Ramos (cell line): ENCODE data around the gene GOLGA6L2.
"Not testable (repeated sequence)": the region's sequence is repeated elsewhere in the genome, so short reads cannot be mapped to it uniquely, and the experiment has no call there.

Experiments
- in situ Hi-C: fragments of 300-500 bp; cut with MboI; formaldehyde crosslinking; loops from one replicate; pipeline ENCODE4 v1.14.3; 2022; ENCODE audit warnings: low sequenced_read_pairs; ENCODE audit not compliant: unreplicated experiment

GOLGA6L2 gene

DNA sequence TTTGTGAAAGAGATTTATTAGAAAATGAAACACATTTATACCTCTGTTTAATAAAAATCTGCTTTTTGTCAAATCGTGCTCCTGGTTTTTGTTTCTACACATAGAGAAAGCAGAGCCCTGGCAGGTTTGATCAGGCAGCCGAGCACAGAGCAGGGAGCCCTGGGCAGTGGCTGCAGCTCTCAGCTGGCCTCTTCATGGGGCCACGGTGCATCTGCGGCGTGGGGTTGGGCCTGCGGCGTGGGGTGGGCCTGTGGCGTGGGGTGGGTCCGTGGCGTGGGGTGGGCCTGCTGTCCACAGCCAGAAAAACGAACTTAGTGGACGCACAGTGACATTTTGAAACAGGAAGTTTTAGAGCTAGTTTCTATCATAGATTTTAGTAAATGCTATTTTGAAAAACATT, 10.6 kb downstream of the GOLGA6L2 start:
- in situ Hi-C loops: no loop called here

- in situ Hi-C loops: not testable (repeated sequence)
Measured at GRCh38 chr15:23434699-23435098, 12.3 kb downstream of the GOLGA6L2 start.

GRCh38 chr15:23425327-23425726, 21.7 kb downstream of the GOLGA6L2 start:
- in situ Hi-C loops: not testable (repeated sequence)

DNA sequence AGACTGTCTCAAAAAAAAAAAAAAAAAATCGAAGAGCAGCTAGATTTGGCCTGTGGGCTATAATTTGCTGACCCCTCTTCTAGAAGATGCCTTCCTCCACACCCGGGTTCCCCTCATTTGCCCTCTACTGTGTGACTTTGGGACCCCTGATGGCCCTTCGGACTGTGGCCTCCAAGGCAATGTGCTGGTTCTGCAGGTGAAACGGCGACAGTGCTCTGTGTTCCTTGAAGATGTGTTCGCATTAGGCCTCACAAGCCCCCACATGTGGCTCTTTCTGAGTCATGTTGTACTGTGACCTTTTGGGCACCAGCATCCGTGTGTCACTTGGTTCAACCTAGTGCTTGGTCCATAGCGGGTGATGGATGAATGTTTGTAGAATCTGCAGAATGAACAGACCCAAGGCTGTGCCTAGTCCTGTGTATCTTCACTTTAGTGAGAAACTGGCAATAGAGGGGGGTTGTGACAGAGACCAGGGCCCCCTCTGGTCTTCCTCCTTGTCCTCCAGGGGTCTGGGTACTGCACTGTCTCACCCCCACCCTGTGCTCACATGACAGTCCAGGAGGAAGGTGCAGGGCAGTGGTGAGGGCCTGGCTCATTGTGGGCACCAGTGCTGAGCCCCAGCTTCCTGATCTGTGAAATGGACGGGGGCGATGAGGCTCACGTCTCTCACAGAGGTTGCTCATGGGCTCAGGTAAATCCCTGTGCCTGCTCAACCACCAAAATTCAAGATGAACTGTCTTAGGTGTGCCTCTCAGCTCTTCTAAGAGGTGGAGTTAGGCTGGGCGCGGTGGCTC, 22.7 kb downstream of the GOLGA6L2 start:
- in situ Hi-C loops: no loop called here

DNA sequence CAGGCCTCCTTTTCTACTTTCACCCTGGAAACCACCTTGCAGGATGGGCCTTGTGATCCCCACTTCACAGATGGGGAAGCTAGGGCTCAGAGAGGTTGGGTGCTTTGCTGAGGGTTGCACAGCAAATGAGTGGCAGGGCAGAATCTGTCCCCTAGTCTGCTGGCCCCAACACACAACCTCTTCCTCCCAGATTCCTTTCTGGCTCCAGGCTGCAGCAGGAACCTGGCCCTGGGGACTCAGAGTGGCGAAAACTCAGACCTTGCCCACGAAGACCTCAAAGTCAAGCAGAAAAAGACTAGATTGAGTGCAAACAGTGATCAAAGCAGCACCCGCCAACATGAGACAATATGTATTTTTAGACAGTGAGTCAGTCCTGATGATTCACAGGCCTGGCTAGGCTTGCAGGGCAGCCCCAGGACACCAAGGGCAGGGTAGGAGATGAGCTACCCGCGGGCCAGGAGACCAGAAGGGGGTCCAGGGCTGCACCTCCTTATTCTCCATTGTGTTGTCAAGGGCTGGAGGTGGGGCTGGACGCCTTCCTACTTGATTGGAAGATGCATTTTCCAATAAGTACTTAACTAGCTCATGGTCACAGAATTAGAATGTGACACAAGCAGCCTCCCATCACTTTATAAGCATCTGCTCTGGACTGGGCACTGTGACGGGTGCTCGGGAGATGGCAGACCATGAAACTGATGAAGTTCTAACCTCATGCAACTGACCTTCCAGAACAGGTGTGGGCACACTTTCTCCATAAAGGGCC, 23.9 kb downstream of the GOLGA6L2 start:
- in situ Hi-C loops: no loop called here

DNA sequence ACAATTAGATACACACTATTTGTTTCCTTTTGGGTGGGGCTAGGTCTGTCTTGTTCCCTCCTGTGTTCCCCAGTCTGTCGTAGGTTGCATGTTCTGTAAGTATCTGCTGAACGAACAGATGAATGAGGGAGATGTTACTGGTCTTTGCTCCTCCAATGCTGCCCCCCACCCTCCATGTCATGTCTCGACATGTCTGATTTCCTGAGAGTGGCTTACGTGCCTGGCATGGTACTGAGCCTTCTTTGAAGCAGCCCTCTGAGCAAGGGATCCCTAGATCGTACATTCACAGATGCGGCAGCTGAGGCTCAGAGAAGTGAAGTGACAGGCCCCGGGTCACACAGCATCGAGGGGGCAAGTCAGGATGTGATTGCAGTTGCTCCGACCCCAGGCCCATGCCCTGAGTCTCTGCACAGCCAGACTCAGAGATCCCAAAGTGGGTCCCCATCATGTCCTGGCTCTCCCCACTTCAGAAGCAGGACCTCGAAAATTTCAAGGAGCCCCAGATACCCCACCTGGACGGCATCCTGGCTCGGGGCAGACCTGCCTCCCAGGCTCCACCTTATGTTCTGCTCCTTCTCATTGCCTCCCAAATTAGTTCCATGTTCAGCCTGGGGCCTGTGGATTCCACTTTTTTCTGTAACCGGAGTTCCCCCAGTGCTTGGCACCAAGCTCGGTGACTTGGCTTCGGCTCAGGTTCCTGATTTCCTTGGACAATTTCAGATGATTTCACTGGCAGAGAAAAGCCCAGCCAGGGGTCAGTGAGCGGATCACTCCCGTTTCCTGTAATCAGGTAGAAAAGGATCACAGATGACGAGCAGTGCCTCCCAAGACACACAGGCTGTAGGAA, 24.7 kb downstream of the GOLGA6L2 start:
- in situ Hi-C loops: no loop called here

GRCh38 chr15:23420806-23421575, 26.1 kb downstream of the GOLGA6L2 start:
- in situ Hi-C loops: no loop called here

DNA sequence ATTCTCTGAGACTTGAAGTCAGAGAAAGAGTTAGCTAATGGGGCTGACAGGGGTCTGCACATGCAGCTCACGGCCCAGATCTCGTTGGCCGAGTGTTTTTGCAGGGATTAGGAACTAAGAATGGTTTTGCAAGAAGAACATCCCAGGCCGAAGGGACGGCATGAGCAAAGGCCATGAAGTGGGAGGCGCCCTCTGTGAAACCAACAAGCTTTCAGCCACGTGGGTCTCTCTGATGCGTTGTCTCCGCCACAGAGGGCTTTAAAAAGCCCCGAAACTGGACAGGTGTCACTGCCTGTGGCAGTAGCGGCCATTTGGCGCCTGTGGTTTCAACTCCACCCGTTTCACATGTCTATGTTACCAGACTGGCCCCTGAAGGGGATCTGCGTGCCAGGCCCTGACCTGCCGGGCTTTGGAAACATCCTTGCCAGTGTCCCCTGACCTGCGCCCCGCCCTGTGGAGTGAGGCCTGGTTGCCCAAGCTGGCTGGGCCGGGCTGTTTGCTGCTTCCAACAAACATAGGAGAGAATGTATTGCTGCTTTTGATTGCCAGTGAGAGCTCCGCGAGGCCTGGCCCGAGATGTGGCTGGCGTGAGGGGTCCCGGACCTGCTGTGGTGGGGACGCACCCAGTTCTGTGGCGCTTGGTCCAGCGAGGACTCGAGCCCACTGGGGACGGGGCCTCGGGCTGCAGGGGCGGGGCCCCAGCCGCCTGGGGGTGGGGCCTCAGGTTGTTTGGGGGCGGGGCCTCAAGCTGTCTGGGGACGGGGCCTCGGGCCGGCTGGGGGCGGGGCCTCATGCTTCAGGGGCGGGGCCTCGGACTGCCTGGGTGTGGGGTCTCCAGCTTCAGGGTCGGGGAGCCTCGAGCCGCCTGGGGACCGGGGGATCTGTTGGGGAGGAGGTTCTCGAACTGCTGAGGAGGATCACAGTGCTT, 30.4 kb downstream of the GOLGA6L2 start:
- in situ Hi-C loops: no loop called here

DNA sequence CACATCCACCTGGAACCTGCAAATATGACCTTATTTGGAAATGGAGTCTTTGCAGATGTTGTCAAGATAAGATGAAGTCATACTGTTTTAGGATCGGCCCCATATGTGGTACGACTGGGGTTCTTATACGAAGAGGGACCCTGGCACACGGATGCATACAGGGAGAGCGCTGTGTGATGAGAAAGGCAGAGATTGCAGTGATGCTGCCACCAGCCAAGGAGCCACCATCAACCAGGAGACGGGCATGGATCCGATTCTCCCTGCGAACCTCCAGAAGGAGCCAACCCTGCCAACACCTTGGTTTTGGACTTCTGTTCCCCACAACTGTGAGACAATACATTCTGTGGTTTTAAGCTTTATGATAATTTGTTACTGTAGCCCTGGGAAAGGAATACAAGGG, 31.2 kb downstream of the GOLGA6L2 start:
- in situ Hi-C loops: not testable (repeated sequence)

DNA sequence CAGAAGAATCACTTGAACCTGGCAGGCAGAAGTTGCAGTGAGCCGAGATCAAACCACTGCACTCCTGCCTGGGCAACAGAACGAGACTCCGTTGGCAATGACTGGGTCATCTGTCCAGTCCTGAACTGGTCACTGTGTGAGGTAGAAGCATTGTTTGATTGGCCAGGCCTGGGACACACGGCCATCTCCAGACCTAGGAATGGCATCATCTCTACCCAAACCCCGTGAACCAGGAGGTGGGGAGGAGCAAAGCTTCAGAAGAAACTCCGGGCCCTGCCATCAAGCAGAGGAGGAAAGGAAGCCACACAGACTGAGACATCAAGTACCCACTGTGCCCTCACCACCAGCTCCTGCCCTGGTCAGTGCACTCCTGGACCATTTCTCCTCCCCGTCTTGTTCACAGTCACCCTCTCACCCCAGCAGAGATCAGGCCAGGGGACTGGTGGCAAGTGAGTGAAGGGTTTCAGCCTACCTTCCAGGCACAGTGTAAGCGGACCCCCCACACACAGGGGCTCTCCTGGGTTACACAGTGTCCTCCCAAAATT, 31.6 kb downstream of the GOLGA6L2 start:
- in situ Hi-C loops: no loop called here

DNA sequence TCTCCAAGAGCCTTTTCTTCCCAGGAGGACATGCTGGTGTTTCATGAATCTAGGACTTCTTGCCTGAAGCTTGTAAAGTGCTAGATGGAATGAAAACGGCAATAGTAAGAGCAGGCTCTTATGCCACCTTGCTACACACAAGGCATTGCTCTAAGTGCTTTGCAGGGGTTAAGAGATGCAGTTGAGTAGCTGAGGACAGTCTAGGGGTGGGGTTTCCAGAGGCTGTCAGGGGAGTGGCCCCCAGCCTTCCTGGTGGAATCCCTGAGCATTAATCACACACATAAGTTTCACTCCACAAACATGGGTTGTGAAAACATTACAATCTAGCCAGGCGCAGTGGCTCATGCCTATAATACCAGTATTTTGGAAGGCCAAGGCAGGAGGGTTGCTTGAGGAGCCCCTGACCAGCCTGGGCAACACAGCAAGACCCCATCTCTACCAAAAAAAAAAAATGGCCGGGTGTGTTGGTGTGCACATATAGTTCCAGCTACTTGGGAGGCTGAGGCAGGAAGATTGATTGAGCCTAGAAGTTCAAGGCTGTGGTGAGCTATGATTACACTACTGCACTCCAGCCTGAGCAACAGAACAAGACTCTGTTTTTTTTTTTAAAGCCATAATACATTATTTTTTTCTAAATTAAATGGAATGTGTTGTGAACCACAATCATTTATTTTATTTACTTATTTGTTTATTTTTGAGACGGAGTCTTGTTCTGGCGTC, 34.0 kb downstream of the GOLGA6L2 start:
- in situ Hi-C loops: not testable (repeated sequence)

DNA sequence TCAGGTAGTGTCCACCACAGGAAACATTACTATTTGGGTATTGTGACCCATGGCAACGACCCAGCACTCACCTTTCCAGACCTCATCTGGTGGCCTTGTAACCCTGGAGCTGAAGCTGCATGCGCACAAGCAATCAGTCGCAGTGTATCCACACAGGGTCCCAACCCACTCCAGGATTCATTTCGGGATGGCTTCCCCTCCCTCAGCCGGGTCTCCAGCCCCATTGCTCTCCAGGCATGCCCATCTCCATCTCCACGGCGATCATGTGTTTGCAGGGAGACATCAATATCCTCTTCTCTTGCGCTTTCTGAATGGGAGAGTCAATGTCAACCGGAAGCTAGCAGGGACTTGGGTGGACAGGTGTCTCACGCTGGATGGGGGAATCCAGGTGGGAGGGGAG, 35.2 kb downstream of the GOLGA6L2 start:
- in situ Hi-C loops: no loop called here

DNA sequence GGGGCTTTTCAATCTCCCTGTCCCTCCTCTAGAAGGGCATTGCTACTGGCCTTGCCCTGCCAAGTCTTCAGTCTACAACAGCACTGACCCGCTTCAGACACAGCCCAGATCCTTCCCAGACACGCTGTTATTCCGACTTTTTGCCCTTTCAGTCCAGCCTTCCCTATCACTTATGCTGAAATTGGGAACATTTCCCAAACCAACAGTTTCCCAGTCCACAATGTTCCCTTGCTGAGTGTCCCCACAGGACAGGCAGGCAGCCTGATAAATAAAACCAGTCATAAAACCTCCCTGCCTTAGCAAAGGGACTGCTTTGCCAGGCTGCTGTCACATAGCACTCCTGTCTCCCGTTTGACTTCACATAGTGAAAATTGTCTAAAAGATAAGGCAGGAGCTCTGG, 43.5 kb downstream of the GOLGA6L2 start:
- in situ Hi-C loops: no loop called here

DNA sequence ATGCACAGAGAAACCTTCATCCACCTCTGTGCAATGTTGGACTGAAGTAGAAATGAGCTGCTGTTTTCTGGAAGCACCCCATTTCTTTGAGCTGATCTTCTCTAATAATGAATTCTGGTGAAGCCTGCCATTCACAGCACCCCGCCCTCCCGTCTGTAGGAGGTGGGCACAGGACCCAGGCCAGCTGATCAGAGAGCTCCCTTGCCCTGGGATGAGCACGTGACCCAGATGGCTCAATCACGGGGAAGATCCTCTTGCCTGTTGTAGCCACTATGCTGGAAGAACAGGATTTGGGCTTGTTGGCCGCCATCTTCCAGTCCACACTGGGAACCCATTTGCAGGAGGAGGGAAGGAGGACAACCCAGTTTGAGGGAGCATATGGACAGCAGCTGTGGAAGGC, 44.5 kb downstream of the GOLGA6L2 start:
- in situ Hi-C loops: no loop called here

DNA sequence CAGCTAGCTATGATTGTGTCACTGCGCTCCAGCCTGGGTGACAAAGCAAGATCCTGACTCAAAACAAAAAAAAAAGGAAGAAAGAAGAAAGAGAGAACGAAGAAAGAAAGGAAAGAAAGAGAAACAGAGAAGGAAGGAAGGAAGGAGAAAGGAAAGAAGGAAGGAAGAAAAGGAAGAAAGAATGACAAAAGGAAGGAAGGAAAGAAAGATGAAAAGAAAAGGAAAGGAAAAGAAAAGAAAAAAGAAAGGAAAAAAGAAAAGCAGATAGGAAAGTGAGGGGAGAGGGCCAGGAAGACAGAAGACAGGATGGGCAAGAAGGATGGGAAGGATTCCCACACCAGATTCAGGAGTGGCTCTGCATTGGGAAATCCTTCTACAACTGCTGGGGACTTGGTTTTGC, 44.9 kb downstream of the GOLGA6L2 start:
- in situ Hi-C loops: no loop called here

DNA sequence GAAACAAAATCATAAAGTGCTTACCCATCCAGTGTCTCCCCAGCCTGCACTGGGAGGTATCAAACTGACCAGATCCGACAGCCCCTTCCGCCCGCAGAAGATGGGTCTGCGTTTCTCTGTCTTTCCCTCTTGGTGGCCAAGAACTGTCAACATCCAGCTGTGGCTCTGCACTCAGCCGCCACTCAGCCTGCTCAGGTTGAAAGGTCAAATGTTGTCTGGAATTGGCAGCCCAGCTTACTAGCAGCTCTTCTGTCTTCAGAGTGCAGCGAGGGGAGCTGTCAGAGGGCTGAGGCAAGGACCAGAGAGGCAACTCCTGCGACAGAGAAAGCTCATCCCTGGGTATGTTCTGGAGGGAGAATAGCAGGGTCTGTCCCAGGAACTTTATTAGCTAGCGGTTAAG, 45.4 kb downstream of the GOLGA6L2 start:
- in situ Hi-C loops: no loop called here

DNA sequence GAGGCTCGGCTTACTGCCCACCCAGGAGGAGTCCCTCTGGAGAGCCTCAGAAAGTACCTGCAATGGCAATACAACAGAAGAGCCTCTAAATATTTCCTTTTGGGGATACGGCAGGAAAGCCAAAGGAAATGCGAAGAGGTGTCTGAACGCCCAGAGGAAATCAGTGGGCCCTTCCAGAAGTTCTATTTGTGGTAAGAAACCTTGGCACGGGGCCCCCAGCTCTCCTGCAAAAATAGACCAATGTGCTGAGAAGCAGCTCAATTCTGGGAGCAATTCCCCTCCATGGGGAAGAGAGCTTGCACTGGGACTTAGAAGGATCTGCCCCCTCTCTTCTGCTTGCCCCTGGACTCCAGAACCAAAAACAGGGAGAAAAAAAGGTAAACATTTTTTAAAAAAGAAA, 47.8 kb downstream of the GOLGA6L2 start:
- in situ Hi-C loops: not testable (repeated sequence)

DNA sequence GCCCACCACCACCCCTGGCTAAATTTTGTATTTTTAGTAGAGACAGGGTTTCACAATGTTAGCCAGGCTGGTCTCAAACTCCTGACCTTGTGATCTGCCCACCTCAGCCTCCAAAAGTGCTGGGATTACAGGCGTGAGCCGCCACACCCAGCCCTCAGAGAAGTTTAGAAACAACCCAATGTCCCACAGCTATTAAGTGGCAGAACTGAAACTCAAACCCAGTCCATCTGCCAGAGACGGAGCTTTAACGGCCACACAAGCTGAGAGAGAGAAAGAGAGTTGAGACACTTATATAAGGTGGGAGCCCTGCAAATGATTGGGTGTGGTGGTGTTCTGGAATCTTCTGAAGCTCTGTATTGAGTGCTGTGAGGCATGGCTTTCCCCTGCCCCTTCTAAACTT, 48.7 kb downstream of the GOLGA6L2 start:
- in situ Hi-C loops: not testable (repeated sequence)
